ENCODE results near the gene CR2.
A peak's percentile ranks its signal among the peaks of the same experiment; 100 is the strongest.
"Not testable (repeated sequence)": the region's sequence is repeated elsewhere in the genome, so short reads cannot be mapped to it uniquely, and the experiment has no call there.

The CR2 gene

GRCh38 chr1:207454046-207454964, at the start of gene CR2:
Gene CR2 (plus strand): TSS chr1:207454328. CDS start chr1:207454419, 91 bp downstream.
- peak; percentile 5 to 46 for DNase-seq

DNA sequence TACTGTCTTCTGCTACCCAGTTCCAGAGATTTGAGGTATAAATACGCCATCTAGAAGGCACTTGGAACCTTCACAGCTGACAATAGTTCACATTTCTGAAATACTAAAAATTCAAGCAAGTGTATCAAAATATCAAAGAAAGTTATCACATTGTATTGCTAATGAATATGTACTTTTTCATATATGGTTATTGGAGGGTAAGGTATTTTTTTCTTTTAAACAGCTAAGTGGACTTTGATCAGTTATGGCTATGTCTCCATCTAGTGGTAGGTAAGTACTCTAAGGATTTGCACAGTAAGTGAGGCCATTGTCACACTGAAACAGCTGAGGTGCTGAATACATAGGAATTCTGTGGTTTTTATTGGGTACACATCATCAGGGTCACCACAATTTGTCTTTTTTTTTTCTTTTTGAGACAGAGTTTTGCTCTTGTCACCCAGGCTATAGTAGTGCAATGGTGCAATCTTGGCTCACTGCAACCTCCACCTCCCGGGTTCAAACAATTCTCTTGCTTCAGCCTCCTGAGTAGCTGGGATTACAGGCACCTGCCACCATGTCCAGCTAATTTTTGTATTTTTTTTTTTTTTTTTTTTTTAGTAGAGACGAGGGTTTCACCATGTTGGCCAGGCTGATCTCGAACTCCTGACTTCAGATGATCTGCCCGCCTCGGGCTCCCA, 49.1 kb upstream of the CR2 start:
- peak in 1 of 2 experiments; percentile 40 for DNase-seq

DNA sequence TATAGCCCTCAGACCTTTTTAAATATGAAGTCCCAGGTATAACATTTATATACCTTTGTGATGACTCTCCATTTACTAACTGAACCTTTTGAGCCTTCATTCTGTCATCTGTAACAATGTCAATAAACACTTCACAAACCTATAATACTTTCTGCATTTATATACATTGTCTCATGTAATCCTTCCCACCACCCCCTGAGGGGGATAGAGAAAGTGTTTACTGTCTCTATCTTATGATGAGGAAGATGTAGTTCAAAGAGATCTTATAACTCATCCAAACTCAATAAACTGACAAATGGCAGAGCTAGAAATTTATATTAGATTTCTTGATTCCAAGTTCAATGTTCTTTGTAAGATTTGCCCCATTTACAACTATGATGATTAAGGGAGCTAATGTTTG, 48.3 kb upstream of the CR2 start:
- DNase-seq: no peak

DNA sequence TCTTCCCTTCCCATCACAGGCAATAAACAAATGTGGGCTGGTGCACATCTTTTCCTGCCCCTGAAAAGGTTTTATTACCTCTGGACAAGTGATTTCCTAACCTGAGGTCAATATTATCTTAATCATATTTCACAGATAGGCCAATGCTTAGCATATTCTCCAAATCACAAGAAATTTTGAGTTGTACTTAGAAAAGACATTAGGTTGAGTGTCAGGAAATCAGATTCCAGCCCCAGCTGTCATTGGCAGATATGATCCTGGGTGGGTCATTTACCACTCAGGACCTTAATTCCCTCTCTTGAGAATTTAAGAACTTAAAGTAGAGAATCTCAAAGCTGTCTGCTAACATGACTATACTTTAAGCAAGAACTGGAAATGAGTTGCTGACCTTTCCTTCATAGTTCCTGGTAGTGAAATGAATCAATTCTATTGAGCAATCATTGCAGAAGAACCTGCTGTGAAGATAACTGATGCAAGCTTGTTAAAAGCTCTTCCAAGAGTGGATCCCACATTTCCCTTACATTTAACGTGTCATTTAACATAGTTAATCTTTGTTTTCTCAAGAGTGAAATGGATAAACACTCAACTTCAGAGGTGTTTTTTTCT, 46.4 kb upstream of the CR2 start:
- DNase-seq: no peak

GRCh38 chr1:207412845-207413244, 41.3 kb upstream of the CR2 start:
- no peak for DNase-seq

- no peak for DNase-seq
These were observed 39.5 kb upstream of the CR2 start for GRCh38 chr1:207414606-207415108.

- no peak for DNase-seq
These were observed 37.1 kb upstream of the CR2 start for GRCh38 chr1:207417076-207417475.

GRCh38 chr1:207418351-207418750, 35.8 kb upstream of the CR2 start:
- no peak for DNase-seq

DNA sequence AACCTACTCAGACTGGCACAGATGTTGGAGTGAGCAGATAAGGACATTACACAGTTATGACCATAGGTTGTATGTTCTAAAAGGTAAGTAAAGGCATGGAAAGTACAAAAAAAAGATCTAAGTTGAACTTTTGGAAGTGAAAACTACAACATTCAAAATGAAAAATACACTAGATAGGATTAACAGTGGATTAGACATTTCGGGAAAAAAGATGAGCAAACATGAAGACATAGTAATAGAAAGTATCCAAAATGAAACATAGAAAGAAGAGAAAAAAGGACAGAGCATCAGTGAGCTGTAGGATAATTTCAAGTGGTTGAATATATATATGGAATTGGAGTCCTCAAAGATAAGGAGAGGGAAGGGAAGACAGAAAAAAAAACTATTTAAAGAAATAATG, 34.0 kb upstream of the CR2 start:
- DNase-seq: no peak

DNA sequence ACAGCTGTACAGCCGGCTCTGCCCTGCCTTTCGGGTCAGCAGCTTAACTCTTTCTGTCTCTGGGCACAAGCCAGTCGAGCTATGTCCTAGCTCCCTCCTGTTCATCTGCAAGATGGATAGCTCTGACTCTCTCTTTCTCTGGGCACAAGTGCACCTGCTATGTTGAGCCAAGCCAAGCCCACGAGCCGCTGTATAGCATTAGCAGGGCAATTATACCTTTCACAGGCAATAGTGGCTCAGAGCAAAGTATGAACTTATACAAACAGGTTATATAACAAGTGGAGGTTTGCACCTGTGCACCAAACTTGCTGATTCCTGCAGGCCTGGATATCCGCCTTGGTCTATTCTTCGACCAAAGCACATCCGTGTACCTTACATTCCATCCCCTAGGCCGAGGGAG, 33.0 kb upstream of the CR2 start:
- DNase-seq: no peak

DNA sequence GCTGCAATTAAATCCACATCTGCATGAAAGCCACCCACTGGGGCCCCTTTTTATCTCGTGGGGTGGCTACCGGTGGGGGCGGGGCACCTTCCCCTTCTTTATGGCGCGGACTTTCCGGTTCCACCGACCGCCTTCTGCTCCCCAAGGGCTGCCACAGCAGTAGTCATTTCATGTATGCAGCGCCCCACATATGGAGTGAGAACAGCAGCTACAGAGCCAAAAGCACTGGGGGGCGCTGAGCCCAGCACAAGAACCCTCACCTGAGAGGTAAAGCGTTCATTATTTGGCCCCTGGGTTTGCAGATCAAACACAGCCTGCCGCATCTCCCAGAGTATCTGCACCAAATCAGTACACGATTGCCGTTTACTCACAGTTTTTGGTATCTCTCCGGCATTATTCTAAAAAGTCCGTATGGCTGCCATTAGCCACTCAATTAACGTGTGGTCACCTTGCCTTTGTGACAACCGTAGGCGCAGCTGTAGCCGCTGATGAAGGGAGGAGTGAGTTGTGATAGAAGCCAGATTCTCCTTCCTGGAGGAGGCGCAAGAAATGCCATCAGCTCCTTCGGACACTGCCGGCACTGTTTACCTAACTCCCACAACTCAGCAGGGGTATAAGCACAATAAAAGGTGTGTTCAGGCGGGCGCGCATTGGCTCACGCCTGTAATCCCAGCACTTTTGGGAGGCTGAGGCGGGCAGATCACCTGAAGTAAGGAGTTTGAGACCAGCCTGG, 30.4 kb upstream of the CR2 start:
- DNase-seq: no peak

- no peak for DNase-seq
These were observed 29.5 kb upstream of the CR2 start for GRCh38 chr1:207424570-207425131.

DNA sequence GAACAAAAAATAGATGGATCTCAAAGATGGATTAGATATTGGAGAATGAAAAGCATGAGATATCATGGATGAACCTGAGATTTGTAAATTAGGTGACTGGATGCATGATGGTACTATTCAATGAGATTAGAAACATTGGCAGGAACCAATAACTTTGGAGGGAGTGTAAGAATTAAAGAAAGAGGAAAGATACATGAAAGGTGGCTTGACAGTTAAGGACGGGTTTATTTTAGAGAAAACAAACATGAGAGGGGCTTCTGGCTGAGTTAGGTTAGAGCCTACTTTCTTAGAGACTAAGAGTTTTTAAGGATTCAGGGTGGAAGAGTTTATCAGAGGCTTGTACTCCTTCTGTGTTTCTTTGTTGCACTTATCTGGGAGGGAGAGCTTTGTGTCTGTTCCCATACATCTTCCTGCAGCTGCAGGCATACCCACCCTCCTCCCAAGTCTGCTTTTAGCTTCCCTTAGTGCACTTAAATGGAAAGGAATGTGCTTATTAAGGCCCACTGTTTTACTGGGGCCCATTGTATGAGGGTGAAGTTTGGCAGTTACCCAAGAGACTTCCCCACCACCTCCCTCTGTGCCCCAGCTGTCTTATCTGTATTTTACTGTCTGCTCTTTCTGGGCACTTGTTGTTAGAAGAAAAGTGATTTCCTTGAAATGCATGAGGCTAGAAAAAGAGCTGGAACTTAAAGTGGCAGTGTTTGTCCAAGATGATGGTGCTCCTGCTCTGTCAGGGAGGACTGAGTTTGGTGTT, 26.1 kb upstream of the CR2 start:
- DNase-seq: no peak

DNA sequence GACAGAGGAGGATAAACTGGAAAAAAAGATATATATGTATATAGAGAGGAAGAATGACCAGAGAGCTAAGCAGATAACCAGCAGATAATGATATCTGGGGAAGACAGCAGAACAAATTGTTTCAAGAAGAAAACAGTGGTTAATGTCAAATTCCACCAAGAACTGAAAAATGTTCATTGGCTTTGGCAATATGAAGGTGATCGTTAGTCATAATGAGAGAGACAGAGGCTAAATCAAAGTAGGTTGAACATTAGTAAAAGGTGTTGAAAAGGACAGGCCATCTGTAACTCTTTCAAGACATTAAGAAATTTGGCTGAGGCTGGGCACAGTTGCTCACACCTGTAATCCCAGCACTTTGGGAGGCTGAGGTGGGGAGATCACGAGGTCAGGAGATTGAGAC, 25.3 kb upstream of the CR2 start:
- DNase-seq: no peak

GRCh38 chr1:207429963-207430362, 24.2 kb upstream of the CR2 start:
- DNase-seq: no peak

DNA sequence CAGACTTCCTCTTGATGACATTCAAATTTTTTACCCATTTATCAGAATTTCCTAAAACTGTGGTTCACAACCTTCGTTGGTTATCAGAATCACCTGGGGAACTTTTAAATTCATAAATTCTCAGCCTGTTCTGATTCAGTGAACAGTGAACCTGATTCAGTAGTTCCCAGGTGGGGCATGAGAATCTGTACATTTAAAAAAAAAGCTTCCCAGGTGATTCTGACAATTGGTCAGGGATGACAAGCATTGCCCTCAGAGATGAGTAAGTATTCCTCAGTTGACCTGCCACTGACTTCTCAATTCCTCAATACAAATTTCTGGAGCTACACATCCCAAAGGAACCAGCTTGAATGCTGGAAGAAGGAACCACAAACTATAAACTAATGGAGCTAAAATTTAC, 23.5 kb upstream of the CR2 start:
- DNase-seq: no peak

DNA sequence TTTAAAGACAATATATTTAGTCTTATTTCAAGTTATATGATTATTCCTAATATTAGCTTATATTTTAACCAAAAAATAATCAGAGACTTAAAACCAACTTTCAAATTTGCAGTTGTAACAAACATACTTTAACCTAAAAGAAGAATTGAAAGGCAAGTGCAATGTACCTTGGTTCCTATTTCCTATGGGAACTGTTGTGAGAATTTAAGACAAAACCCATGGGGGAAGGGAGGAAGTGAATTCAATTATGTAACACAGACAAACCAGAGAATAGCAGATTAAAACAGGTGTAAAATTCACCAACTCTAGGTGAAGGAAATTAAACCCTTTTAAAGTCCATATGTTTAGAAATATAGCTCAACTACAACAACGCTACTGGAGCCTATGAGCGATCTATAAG, 22.6 kb upstream of the CR2 start:
- DNase-seq: no peak

GRCh38 chr1:207433435-207433834, 20.7 kb upstream of the CR2 start:
- no peak for DNase-seq

- DNase-seq: not testable (repeated sequence)
These were observed 17.4 kb upstream of the CR2 start for GRCh38 chr1:207436746-207437145.

- DNase-seq: no peak
These were observed 13.5 kb upstream of the CR2 start for GRCh38 chr1:207440626-207441025.

DNA sequence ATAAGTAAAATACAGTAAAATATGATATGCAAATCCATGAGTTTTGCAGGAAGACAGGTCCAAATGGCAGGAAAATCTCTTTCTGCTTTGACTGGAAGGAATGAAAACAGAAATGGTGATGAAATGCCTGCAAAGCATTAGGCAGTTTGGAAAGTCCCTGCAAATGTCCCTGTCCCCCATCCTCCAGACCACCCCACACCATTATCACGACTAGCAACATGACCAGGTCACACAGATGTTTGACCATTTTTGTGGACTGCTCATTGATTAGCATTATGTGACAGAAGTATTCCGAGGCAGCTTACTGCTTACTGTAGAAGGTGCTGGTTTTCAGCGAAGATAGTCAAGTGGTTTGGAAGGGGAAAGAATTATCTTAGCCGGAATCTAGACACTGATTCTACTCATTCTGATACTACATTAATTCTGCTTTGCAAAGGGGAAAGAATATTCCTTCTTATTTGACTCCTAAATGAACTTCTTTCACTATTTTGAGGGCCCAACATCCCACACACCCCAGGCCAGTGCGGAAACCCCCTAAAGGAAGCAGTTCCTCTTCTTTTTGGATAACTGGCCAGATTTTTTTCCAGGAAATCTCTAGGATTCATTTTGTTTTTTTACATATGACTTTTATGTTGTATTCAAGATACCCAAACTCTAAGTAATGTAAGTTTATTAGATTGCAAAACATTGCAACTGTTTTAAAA, 9.5 kb upstream of the CR2 start:
- DNase-seq: no peak

All from NCI-H1930 (cell line).